Stimulated activated CD4-positive, alpha-beta T cell treated with anti-CD3 and anti-CD28 coated beads, Interleukin-4, amount 100 ng/mL, for 48 hours (primary cell): Measurements from ENCODE around the gene SPG21.
A peak's percentile ranks its signal among the peaks of the same experiment; 100 is the strongest.
"Not testable (repeated sequence)": the region's sequence is repeated elsewhere in the genome, so short reads cannot be mapped to it uniquely, and the experiment has no call there.

Source experiments
- DNase-seq, 2 donors: peaks; one replicate each; pipeline ENCODE4 v3.0.0-alpha.2; 2020; ENCODE audit warnings: low read depth in 2 of 2

The SPG21 gene, protein sequence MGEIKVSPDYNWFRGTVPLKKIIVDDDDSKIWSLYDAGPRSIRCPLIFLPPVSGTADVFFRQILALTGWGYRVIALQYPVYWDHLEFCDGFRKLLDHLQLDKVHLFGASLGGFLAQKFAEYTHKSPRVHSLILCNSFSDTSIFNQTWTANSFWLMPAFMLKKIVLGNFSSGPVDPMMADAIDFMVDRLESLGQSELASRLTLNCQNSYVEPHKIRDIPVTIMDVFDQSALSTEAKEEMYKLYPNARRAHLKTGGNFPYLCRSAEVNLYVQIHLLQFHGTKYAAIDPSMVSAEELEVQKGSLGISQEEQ

DNA sequence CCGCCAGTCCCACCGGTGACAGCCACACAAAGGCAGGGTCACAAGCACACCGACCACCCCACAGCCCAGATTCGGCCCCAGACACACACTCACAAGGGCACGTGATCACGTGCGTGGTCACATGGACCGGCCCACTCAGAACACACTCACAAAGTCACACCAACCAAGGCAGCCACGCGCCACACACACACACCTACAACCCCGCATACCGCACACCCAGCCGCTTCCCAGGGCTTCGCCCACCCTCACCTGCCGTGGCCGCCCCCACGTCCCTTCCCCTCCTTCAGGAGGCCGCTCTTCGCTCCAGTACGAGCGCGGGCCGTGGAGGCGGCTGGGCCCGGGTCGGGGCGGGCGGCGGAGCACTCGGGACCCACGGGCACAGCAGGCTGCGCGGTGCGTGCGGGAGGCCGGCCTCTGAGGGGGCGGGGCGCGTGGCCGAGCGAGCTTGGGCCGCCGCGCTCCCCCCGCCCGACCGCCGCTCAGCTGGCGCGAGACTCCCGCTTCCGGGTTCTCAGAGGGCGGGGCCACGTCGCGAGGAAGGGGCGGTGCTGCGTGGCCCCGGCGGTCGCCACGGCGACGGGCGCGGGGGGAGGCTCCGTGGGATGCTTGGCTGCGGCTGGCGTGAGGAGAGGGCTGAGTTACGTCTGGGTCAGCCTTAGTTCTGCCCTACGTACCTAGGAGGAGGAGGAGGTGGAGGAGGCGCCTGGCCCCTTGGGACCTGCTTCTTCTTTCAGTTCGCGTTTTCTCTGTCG, at the start of gene SPG21:
TSS of gene SPG21 (minus strand) at position 499 of the 752 bp plus-strand sequence. CDS start 6,345 bp downstream, outside the sequence.
- peak; percentile 87 to 89 for DNase-seq

DNA sequence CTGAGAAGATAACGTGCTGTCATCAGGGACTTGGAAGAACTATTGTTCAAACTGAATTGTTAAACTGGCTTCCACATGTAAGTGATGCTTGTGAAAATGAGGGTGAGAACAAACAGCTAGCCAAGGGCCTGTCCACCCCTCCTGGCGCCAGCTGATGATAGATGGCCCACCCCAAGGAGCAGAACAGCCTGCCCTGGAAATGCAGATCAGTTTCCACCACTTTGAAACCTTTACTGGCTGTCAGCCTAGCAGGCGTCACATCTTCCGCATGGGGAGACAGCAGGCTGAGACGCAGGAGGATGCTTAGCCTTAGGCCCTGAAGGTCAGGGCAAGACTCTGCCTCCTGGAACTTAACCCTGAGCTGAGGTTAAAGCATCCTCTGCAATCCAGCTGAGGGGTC, 49.1 kb upstream of the SPG21 start:
- DNase-seq, result no peak

DNA sequence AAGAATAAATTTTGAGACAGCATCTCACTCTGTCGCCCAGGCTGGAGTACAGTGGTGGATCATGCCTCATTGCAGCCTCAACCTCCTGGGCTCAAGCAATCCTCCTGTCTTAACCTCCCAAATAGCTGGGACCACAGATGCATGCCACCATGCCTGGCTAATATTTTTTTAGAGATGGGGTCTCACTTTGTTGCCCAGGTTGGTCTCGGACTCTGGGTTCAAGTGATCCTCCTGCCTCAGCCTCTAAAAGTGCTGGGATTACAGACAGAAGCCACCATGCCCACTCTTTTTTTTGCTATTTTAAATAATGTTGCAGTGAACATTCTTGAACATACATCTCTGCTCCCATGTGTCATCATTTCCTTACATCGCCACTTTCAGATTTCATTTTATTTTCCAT, 48.7 kb upstream of the SPG21 start:
- no peak for DNase-seq

DNA sequence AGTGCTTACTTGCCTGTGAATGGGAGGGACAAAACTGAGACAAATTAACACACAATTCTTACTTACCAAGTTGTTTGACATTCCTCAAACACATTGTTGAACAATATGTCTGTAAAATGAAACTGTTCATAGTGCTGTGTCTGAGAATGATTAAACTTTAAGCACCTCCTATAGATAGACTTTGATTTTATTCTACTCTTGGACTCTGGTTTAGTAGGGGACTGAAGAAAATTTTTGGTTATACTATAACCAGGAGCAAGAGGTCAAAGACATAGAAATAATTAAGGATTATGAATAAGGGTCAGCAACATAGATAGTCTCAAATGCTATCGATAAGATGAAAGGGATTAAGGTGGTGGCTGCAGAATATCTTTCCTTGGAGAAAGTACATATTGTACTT, 47.6 kb upstream of the SPG21 start:
- no peak for DNase-seq

DNA sequence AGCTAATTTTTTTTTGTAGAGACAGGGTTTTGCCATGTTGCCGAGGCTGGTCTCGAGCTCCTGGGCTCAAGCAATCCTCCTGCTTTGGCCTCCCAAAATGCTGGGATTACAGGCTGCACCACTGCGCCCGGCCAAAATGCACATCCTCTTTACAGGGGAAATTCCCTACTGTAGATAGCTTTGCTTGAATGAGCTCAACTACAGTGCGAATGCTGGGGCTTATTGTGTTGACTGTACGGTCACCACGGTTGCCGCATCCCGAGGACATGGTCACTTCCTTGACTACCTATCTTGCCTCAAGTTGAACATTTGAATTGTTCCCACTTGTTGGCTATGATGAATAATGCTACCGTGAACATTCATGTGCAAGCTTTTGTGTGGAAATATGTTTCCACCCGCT, 45.0 kb upstream of the SPG21 start:
- DNase-seq, result no peak

DNA sequence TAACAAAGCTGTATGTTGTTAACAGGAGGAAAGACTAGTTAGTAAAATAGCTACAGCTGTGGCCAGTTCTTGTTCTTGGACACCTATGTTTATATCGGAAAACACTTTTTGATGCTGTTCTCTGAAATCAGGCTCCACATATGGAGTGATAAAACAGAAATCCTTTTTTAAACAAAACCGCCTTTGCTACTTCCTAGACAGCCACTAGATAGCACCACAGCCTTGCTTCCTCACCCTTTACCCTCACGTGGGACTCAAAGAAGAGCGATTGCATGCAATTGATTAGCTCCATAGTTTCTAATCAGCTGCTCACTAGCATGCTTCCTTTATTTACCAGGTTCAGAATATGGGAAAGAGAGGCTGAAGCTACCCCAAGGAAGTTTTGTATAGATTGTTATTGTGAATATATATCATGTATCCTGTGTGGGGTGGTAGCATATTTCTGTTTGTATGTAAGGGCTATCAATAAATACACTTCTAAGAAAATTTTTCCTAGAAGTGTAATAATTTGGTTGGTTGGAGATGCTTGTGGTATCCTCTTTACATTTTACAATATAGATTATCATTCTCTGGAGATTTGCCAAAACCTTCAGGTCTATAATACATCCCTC, 44.0 kb upstream of the SPG21 start:
- DNase-seq, result no peak

- DNase-seq, result peak; percentile 19 to 24
These were observed 43.3 kb upstream of the SPG21 start for GRCh38 chr15:65032801-65033537.

GRCh38 chr15:65029736-65030208, 40.1 kb upstream of the SPG21 start:
- no peak for DNase-seq

DNA sequence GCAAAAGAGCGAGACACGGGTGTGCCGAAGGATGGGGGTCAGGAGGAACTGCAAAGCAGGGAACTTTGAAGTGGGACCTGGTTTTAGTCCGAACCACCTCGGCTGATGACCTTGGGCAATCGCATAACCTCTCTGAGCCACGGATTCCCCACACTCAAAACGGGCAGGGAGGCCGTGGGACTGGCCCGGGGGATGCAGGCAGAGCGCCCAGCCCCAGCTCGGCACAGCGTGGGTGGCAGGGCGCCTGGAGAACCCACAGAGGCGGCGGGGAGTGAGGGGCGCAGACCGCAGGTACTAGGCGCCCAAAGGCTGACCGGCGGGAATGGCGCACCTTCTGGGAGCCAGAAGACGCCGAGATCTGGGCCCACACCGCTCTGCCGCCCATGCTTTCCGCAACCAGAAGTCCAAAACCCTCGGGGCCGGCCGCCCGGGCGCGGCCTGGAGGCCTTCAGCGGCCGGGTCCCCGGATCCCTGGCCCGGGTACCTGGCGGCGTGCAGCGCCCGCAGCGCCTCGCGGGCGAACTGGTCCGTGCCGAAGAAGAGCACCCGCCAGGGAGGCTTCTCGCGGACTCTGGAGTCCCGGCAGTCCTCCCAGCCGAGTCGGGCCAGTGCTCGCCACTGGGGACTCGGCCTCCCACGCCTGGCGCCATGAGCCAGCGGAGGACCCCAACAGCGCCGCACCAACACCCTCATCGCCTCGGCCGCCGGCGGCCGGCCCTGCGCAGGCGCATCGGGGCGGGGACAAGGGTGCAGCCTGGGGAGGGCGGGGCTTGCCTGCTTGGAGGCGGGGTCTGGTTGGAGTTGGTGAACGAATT, 39.4 kb upstream of the SPG21 start, which contains the start of gene MTFMT:
TSS of gene MTFMT (minus strand) at position 719 of the 815 bp plus-strand sequence. CDS start at position 693, 26 bp downstream.
- peak; percentile 95 to 97 for DNase-seq

DNA sequence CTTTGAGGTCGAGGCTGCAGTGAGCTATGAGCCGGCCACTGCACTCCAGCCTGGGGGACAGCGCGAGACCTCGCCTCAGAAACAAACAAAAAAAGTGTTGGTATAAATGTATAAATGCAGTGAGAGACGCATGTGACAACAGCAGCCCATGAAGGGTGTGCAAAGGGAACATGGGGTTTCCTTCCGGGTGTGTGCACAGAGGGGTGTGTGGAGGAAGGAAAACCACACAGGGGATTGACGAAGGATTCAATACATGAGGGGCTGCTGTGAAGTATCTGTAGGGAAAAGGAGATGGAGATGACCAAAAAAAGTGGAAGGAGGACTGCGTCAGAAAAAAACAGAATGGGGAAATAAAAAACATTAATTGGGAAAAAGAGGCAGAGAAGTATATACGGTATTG, 38.6 kb upstream of the SPG21 start:
- DNase-seq, result no peak

GRCh38 chr15:65027593-65027992, 37.9 kb upstream of the SPG21 start:
- DNase-seq, result no peak

DNA sequence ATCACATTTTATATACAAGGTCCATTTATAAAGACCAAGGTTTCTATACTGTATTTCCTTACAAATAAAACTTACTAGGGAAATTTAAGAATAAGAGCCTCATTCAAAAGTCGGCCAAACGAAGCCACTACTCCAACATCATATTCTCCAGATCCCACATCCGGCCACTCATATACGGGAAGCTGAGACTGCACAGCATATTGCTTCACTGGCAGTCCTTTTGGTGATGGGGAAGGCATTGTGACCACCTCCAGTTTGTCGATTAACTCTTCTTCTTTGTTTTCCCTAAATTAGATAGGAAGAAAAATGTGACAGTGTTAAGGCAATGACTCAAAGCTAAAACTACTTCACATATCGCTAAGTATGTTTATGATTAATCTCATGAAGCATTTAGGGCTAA, 37.0 kb upstream of the SPG21 start:
- no peak for DNase-seq

GRCh38 chr15:65021488-65021887, 31.8 kb upstream of the SPG21 start:
- no peak for DNase-seq

DNA sequence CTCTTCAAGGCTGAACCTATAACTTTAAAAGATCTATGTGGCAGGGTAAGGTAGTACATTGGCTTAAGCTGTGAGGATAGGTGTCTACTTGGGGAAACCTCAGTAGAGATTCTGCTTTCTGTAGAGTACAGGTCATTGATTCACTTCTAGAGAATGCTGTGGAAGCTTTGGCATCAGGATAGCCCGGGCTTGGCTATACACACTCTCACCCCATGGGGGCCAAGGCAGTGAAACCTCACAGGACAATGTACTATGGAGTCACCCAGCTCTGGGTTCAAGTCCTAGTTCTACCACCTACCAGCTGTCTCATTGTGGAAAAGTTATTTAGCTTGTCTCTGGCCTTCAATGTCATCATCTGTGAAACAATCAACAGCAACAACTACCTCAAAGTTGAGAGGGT, 30.7 kb upstream of the SPG21 start:
- DNase-seq, result no peak

DNA sequence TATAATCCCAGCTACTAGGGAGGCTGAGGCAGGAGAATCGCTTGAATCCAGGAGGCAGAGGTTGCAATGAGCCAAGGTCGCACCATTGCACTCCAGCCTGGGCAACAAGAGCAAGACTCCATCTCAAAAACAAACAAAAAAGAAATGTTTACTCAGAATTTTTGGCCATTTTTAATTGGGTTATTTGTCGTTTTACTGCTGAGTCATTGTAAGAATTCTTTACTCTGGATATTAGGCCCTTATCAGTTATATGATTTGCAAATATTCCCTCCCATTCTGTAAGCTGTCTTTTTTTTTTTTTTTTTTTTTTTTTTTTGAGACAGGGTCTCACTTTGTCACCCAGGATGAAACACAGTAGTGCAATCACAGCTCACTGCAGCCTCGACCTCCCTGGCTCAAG, 21.5 kb upstream of the SPG21 start:
- not testable (repeated sequence) for DNase-seq

DNA sequence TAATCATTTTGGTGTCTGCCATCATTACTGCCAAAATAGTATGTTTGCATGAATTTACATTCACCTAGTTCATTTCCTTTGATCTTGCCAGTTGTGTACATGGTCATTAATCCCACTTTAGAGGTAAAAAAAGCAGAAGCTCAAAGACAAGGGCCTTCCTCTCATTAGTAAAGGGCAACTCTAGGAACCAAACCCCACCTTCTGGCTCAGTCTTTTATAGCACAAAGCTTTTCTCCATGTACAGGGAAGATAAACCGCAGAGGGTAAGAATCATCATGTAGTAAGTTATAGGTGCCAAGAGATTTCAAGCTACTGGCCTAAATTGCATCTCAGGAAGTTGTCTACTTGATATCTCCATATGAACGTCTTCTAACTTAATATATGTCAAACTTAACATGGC, 19.3 kb upstream of the SPG21 start:
- DNase-seq, result no peak

- DNase-seq, result no peak
These were observed 17.2 kb upstream of the SPG21 start for GRCh38 chr15:65006876-65007275.

GRCh38 chr15:65004993-65005392, 15.3 kb upstream of the SPG21 start:
- DNase-seq, result no peak

DNA sequence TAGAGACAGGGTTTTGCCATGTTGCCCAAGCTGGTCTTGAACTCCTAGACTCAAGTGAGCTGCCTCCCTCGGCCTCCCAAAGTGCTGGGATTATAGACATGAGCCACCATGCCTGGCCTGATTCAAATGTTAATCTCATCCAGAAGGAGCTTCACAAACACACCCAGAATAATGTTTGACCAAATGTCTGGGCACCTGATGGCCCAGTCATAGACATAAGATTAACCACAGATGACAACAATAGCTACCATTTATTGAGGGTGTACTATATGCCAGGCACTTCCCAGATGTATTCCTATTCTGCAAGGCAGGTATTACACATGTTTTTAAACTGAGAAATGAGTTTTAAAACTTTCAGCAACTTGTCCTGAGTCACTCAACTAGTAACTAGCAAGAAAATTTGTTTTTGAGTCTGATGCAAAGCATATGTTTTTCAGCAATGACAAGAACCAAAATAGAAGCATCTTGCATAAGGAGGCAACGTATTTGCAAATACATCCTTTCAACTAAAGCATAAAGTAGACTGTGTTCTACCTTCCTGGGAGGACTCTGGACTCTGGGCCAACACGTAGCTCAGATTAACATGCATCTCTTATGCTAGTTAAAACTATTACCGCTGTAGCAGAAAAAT, 8.1 kb upstream of the SPG21 start:
- DNase-seq, result no peak

- DNase-seq, result no peak
These were observed 7.4 kb upstream of the SPG21 start for GRCh38 chr15:64997066-64997465.

- DNase-seq, result no peak
These were observed 3.6 kb upstream of the SPG21 start for GRCh38 chr15:64993290-64993689.
